Stimulated activated CD8-positive, alpha-beta memory T cell treated with anti-CD3 and anti-CD28 coated beads, Interleukin-12 subunit alpha, Interleukin-12 subunit beta, amount 100 ng/mL, for 1 hour (primary cell): ENCODE results near the gene CCT7.
A peak's percentile ranks its signal among the peaks of the same experiment; 100 is the strongest.

Experiments
- DNase-seq: peaks from one replicate; pipeline ENCODE4 v3.0.0-alpha.2; 2020; ENCODE audit warnings: low read depth

Gene CCT7

DNA sequence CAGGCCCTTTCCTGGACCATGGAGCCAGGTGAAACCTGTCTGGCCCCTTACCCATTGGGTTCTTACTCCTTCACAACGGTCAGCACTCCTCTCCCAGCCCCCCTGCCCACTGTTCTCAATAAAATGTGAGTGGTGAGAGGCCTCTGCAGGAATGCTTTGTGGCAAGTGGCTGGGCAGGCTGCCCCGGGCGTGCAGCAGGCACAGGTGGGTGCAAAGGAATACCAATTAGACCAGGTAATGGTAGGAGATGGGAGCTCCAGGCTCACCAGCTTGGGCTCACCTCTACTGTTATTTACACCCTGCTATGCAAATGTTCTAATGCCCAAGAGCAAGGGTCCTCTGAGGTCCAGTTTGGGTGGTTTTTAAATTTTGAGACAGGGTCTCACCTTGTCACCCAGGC lies 7.0 kb upstream of the CCT7 start:
- DNase-seq, result no peak

DNA sequence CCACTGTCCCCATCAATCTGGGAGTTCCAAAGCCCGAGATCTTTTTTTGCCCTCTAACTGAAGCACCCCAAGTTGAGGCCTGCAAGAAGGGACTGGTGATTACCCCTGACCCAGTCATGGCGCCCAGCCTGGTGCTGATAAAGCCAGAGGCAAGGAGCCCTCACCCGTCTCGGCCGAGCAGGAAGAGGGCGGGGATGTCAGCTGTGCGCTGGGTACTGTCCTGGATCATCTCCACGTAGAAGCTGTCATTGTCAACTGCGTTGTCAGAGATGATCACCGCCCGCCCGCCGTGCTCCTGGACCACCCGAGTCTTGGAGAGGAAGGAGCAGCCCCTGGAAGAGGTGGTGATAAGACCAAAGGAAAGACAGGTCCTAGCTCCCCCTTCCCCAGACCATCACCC lies 5.5 kb upstream of the CCT7 start:
- DNase-seq, result no peak

DNA sequence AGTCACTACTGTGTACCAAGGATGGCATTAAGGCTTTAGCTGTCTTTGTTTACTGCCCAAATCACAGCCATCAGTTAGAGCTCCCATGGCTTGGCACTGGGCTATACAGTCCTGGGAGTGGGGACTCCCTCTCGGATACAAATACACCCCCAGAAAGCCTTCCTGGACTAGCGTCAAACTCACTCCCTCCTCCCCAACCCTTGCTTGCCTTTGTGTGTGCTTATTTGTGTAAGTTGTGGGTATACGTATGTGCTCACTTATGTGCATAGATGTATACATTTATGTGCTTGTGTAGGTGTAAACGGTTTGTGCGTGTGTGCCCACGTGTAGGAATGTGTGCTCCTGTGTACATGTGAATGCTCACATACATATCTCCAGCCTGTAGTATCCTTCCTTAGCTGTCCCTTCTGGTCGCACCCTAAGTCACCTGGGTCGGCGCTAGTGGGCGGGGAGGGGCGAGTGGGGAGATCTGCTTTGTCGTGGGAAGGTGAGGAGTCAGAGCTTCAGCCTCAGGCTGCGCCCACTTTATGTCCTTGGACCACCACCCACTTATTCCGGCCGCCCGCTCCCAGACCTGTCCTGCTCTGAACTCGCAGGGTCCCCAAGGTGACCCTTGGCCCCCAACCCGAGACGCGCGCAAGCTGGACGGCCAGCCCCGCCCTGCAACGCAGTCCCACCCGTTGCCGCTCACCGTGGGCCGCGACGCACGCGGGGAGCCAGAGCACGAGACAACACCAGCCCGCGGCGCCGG lies 1.5 kb upstream of the CCT7 start:
- no peak for DNase-seq

DNA sequence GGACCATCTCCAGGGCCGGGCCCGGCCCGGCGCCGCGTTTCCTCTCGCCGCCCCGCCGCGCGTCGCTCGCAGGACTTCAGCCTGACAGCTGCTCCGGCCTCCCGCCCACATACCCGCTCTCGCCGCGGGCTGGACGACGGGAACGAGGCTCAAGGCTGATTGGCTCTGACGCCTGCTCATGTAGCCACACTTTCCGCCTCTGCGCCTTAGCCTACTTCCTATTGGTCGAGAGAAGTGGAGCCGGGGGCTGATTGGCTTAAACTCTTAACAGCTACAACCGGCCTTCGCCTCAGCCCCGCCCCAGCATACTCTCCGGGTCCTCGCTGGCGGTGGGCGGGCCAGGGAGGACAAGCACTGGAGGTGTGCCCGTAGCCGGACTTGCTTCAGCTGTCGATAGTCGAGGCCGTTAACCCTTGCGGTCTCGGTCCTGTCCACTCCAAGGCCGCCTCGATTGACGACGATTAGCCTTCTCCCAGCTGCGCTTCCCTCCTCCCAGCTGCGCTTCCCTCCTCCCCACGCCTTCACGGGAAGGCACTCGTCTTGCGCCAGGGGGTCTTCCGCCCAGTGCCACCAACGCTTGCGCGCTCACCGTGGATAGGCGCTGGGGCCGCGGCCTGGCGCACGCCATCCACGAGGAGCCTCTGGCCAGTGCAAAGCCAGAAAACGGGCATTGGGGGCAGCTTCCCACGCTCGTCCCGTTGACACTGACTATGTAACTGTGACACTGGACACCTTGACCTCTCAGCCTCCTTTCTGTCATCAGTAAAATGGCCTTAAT lies 765 bp upstream of the CCT7 start, which contains the start of gene PRADC1:
Gene PRADC1 (minus strand): TSS at position 86 of the 778 bp plus-strand sequence. CDS start 79 bp downstream, at position 7.
- peak; percentile 90 for DNase-seq

DNA sequence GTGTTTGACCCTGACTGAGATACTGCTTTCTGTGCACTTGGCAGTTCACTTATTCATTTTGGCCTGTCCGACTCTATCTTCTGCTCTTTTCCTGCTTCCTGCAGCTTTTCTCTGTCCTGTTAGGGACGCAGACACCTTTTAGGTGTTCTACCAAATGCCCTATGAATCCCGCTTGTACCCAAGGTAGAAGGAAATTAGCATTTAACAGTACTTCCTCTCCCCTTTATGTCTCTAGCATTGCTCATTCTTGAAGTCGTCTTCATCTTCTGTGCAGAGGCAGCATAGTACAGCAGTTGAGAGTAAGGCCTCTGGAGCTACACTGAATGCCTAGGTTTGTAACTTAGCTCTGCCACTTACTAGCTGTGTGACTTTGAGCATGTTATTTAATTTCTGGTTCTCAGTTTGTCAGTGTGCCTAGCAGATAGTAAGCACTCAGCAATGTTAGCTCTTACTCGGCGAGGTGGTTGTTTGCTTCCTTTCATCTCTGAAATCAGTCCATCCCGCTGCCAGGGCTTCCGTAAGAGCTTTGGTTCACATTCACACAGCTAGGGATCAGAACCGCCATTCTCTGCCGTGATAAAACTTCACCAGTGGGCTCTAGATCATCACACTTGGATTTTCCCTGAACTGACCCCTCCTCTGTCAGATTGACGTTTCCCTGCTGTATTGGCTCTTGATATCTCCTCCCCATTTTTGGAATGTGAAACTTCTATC lies 1.4 kb downstream of the CCT7 start:
- DNase-seq, result no peak

DNA sequence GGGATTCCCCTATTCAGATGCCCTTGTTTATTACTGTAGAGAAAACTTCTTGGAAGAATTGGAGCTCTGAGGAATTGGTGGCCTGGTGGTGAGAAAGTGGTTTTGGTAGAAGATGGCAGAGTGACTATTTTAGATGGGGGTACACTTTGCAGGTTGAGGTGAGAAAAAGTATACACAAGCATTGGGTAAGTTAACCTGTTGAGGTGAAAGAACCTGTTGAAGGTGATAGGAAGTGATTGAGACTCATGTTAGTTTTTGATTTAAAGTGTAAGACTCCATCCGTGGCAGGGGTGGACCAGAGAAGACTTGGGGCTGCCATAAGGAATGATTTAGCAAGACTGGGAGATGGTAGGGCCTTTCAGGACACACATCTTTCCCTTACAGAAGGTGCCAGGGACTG lies 3.1 kb downstream of the CCT7 start:
- no peak for DNase-seq

DNA sequence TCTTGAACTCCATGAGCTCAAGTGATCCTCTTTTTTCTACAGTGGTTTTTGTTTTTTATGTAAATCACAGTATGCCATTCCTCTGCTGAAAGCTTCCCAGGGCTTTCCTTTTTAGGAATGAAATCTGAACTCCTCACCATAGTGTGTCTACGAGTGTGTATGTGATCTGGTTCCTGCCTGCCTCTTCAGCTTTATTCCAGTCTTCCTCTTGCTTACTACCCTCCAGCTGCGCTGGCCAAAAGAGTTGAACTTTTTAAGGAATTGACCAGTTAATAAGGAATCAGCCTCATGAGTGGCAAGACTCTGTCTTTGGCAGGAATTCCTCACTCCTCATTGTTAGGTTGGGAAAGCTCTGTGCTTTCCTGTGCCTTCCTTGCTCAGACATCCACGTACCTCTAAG lies 4.0 kb downstream of the CCT7 start:
- DNase-seq, result no peak

DNA sequence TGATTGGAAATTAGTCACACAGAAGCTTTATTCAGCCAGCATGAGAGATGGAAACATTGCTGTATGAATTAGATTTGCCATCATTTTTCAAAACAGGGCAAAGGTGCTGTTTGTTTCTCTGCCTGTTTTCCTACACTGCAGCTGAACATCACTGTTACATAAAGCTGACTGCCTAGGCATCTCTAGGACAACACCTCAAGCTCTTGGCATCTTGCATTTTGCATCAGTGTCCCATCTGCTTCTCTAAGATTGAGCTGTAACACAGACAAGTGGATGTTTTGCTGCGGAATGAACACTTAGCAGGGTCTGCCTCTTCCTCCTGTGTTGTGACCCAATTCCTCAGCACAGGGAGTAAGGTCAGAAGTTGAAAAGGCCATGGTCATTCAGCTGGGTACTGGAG lies 4.9 kb downstream of the CCT7 start:
- no peak for DNase-seq

DNA sequence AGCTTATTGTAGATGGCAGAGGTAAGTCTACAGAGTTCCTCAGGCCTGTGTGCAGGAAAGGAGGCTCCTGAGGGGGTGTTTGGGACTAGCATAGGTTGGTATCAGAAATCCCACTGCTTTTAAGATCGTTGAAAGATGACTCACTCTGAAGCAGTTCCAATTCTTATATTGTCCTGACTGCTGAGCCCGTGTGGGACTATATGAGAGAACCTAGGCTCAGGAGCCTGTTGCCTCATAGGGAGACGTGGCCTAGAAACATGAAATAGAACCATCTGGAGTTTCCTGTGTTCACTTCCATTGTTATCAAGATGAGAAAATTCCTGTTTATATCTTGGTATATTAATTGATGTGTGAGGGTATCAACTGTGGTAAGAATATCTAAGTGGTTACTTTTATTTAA lies 5.7 kb downstream of the CCT7 start:
- DNase-seq, result no peak

DNA sequence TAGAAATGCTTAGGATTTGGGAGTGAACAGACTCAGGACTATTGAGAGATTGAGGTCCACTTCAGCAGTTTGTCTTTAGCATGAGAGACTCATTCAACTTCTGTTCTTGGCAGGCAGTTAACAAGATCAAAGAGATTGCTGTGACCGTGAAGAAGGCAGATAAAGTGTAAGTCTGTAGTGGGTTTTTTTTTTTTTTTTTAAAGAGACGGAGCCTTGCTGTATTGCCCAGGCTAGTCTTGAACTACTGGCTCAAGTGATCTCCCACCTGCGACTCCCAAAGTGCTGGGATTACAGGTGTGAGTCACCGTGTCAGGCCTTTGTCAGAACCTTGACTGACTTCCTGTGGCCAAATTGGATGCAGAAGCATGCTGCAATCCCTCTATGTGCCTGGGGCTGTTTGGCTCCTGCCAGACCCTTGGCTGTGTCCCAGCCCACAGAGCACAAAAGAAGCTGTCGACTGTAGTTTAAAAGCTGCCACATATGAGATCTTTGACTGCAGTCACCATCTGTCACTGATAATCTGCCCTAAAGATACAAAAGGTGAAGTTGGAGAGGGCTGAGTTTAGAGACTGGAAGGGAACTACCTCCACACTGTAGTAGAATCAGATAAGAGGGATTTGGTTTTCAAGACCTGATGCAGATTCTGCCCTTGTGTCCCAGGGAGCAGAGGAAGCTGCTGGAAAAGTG lies 9.9 kb downstream of the CCT7 start:
- no peak for DNase-seq

DNA sequence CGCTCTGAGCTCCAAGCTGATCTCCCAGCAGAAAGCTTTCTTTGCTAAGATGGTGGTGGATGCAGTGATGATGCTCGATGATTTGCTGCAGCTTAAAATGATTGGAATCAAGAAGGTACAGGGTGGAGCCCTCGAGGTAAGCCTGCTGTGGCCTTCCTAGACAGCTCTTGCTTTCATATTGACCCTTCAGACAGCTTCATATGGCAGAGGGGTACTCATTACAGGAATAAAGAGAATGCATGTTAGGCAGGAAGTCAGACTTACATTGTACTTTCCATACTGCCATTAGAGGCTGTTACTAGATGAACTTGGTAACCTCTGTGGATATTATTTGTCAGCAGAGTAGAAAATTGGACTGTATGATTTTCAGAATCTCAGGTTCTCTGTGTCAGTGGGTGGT lies 10.5 kb downstream of the CCT7 start:
- no peak for DNase-seq

DNA sequence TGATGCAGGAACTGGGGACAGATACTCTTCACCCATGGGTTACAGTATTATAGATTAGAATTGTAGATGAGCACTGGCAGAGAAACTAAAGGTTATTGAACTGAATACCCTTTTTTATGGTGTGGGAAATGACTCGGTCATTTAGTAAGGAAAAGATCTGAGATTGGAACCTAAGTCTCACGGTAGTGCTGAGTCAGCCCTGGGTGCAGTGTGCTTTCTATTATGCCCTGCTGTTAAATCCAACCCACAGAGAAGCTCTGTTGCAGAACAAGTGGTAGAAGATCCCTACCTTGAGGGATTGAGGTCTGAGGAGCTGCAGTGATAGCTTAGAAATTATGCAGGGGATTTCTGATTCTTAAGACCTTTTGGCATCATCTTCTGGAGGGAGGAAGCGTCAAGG lies 12.7 kb downstream of the CCT7 start:
- no peak for DNase-seq

DNA sequence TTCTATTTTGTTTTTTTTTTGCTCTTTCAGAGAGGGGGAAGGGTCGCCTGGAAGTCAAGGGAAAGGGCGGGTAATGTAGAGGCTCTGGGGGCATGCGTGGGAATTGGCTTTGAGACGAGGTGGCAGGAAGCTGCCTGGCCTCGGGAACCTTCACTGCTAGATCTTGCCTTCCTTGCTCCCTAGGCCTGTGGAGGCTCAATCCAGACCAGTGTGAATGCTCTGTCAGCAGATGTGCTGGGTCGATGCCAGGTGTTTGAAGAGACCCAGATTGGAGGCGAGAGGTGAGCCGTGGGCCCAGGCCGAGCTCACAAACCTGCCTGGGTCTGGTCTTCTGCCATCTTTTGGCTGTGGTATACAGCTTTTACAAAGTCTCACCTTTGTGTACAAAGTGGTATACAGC lies 15.5 kb downstream of the CCT7 start:
- DNase-seq, result no peak

DNA sequence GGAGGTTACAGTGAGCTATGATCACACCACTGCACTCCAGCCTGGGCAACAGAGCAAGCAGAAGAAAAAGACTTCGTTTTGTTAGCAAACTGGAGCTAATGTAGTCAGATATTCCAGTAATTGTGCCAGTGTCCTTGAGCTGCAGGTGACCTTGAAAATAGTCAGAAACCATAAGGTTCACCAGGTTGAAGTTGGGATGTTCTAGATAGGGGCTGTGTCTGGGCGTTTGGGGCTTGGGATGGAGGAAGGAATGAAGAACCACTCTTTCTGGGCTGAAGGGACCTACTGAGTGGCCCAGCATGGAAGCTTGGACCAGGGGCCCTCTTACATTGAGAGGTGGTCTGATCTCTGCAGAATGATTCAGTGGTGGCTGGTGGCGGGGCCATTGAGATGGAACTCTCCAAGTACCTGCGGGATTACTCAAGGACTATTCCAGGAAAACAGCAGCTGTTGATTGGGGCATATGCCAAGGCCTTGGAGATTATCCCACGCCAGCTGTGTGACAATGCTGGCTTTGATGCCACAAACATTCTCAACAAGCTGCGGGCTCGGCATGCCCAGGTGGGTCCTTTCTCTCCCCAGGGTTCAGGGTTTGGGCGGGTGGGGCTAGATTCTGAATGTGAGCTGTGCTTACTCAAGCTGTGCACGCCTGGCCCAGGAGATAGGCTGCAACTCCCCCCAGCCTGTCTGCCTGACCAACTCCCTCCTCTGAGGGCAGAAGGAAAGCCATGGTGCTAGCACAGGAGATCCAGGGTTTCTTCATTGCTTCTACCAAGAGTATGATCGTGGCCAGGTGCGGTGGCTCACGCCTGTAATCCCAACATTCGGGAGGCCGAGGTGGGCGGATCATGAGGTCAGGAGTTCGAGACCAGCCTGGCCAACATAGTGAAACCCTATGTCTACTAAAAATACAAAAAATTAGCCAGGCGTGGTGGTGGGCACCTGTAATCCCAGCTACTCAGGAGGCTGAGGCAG lies 17.1 kb downstream of the CCT7 start:
- DNase-seq, result no peak

DNA sequence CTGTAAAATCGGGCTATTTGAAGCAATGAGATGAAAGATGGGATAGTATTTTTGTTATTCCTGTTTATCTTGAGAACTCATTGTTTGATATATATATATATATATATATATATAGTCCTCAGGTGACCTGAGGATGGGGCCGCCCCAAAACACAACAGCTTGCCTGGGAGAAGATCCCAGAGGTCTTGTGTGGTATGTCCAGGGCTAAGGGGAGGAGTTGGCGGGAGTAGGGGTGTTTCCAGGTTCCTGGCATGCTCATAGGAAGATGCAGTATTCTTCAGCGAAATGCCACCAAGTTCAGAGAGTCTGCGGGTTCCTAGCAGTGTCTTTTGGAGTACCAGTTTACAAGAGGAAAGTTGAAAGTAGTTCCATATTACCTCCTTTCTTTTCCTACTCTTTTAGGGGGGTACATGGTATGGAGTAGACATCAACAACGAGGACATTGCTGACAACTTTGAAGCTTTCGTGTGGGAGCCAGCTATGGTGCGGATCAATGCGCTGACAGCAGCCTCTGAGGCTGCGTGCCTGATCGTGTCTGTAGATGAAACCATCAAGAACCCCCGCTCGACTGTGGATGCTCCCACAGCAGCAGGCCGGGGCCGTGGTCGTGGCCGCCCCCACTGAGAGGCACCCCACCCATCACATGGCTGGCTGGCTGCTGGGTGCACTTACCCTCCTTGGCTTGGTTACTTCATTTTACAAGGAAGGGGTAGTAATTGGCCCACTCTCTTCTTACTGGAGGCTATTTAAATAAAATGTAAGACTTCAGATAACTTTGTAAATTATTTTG lies 18.3 kb downstream of the CCT7 start:
- no peak for DNase-seq

DNA sequence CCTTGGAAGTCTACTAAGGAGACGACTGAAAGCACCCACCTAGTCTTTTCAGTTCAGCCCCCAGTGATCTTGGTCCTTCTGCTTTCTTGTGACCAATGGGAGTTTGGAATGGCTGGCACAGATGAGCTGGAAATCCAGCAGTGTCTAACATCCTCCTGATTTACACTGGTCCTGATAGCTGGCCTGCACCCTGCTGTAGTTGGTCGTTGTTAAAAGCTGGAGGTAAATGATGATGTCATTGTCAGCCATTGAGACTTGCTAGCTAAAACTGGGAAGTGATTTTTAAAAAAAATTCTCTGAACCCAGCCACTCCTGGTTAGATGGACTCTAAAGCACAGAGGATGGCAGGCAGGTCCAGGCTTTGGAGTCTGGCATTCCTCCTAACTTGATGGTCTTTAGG lies 19.3 kb downstream of the CCT7 start:
- no peak for DNase-seq

DNA sequence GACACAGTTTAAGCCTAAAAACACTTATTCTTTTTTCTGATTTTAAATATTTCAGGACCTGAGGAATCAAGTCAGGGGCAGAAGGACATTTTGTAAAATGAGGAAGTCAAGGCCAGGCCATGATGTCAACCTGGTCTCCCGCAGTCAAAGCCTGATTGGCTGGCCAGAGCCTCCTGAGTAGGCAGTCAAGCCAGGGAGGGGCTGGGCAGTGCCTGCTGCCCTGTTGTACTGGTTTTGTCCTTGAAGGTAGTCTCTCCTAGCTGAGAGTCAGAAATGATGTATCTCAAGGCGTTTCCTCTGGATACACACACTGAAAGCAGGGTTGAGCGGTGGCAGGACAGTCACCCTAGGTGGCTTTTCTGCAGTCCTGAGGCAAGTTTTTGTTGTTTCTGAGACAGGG lies 19.8 kb downstream of the CCT7 start:
- no peak for DNase-seq

DNA sequence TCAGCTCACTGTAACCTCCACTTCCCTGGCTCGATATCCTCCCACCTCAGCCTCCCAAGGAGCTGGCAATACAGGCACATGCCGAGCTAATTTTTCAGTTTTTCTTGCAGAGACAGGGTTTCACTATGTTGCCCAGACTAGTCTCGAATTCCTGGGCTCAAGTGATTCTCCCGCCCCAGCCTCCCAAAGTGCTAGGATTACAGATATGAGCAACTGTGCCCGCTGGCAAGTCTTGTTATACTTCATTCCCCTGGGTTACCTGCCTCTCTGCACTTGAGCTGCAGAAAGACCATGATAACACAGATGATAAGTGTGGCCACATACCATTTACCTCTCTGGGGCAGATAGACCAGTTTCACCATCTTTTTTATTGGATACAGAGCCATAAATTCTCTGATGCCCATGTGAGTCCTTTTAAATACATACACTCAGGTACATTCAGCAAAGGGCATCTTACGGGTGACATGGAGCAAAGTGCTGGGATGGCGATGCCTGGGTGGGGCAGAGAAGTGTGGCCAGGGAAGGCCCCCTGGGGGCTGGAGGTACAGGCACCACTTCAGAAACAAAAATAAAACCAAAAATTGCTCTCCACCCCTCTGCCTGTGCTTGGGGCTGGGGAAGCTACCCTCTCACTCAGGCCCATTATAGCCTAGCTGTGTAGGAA lies 20.4 kb downstream of the CCT7 start:
- no peak for DNase-seq

DNA sequence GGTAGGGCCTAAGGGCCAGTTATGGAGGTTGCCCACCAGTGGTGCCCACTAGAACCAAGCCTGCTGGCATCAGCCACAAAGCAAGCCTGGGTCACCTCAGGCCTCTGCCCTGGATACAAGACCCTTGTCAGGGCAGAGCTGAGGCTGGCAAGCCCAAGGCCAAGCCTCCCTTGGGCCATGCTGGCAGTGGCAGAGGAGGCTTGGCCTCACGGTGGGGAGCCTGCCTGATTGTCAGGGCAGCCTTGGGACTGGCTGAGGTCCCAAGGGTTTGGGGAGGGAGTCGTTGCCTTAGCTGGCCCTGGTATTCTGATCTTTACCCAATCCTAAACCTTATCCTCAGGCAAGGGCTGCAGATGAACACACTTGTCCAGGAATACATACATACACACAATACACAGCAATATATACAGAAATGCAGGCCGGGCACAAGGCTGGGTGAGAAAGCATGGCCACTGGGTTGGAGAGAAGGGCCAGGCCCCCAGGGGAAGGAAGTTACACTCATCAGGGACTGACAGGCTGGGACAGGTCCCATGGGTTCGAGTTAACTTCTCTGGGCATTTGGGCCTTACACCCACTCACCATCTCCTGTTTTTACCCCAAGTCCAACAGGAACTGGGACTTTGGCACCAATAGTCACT lies 21.0 kb downstream of the CCT7 start:
- no peak for DNase-seq
